GM21360 (cell line): ENCODE measurements around the gene CSPG5.

ENCODE experiments used
- ATAC-seq: cut with Tn5 transposase; IDR thresholded peaks from one replicate; pipeline ENCODE4 v1.9.1; 2021; ENCODE audit warnings: mild to moderate bottlenecking, moderate library complexity; ENCODE audit not compliant: unreplicated experiment

CSPG5 gene, protein sequence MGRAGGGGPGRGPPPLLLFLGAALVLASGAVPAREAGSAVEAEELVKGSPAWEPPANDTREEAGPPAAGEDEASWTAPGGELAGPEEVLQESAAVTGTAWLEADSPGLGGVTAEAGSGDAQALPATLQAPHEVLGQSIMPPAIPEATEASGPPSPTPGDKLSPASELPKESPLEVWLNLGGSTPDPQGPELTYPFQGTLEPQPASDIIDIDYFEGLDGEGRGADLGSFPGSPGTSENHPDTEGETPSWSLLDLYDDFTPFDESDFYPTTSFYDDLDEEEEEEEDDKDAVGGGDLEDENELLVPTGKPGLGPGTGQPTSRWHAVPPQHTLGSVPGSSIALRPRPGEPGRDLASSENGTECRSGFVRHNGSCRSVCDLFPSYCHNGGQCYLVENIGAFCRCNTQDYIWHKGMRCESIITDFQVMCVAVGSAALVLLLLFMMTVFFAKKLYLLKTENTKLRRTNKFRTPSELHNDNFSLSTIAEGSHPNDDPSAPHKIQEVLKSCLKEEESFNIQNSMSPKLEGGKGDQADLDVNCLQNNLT

GRCh38 chr3:47578691-47579632 is at the start of gene CSPG5:
CSPG5 (minus strand) TSS chr3:47578865; CDS start chr3:47578693, 172 bp downstream.
- ATAC-seq, result no peak

DNA sequence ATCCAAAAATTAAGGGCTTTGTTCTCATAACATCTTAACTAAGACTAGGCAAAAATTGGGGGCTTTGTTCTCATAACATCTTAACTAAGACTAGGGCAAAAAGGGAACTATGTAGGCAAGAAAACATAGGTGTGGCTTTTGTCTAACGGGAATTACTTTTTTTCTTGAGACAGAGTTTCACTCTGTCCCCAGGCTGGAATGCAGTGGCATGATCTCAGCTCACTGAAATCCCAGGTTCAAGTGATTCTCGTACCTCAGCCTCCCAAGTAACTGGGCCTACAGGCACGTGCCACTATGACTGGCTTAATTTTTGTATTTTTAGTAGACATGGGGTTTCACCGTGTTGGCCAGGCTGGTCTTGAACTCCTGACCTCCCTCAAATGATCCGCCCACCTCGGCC is 49.8 kb upstream of the CSPG5 start:
- ATAC-seq, result no peak

- no peak for ATAC-seq
Measured at GRCh38 chr3:47622671-47623461, 44.2 kb upstream of the CSPG5 start.

- no peak for ATAC-seq
Measured at GRCh38 chr3:47617086-47618010, 38.7 kb upstream of the CSPG5 start.

GRCh38 chr3:47614788-47615187 is 36.1 kb upstream of the CSPG5 start:
- no peak for ATAC-seq

- no peak for ATAC-seq
Measured at GRCh38 chr3:47613722-47614121, 35.1 kb upstream of the CSPG5 start.

DNA sequence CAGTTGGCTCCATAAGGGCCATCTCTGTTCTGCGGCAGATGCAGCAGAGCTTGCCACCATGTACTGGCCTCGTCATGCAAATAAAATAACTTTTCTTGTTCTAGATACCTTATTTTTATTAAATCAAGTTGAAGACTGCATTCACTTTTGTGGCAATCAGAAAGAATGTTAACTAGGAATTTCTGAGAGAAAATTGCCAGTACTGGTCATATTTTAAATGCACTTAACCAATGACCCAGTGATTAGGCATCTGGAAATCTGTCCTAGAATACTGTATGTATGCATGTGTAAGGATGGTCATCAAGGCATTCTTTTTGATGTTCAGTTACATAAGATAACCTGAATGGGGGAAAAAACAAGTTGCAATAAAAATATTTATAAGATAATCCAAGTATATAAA is 34.2 kb upstream of the CSPG5 start:
- ATAC-seq, result no peak

GRCh38 chr3:47612178-47612577 is 33.5 kb upstream of the CSPG5 start:
- no peak for ATAC-seq

- ATAC-seq, result no peak
Measured at GRCh38 chr3:47611576-47611975, 32.9 kb upstream of the CSPG5 start.

DNA sequence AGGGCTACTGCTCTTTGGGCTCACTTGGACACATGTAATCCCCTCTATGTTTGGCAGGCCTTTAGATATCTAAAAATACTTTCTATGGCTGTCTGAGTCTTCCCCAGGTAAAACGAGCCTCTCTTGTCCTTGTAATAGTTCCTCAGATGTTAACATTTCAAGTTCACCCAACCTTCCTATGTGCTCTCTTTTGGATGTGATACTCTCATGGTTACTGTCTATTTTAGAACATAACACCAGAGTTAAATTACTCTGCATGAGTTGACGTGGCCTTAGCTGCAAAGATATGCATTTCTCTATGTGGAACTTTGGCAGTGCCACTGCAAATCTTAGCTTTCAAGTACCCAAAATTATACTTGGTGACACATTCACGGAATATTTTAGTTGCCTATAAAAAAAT is 31.9 kb upstream of the CSPG5 start:
- ATAC-seq, result no peak

DNA sequence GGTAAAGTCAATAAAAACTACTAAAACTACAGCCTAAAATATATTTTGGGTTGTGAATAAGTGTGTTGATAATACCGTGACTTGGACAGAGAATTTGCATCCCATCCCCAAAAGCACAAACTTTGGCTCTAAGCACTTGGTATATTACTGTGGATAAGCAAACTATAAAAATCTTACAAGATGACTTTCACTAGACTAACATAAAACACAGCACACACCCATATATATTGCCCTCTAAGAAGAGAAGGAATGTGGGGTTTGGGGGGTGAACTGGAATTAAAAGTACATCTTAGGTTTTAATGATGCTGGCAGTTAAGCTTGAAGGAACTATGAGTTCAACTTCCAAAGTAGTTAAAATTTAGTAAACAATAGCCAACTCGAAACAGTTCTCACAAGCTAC is 28.7 kb upstream of the CSPG5 start:
- no peak for ATAC-seq

- no peak for ATAC-seq
Measured at GRCh38 chr3:47606165-47606564, 27.5 kb upstream of the CSPG5 start.

DNA sequence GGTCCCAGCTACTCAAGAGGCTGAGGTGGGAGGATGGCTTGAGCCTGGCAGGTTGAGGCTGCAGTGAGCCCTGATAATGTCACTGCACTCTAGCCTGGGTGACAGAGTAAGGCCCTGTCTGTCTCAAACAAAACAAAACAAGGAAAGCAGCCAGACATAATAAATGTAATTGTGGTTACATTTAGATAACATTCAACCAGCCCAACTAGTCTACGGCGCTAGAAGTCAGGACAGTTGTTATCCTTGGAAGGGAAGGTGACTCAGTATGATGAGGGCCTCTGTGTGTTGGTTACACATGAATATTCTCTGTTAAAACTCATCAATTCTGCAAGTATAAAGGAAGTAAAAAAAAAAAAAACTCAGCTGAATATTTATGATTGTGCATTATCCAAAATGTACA is 27.0 kb upstream of the CSPG5 start:
- ATAC-seq, result no peak

- no peak for ATAC-seq
Measured at GRCh38 chr3:47604145-47604544, 25.5 kb upstream of the CSPG5 start.

DNA sequence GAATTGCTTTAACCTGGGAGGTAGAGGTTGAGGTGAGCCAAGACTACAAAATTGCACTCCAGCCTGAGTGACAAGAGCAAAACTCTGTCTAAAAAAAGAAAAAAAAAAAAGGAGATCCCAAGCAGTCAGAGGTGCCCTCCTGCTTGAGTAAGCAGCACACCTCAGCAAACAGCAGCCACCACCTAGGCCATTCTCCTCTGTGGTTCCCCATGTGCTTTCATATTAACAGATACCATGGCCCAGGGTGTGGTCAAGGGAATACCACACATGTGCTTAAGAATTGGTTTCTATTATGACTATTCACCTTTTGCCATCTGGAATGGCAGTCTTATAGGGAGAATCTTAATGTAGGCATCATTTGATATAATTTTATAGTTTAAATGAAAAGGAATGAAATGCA is 24.7 kb upstream of the CSPG5 start:
- ATAC-seq, result no peak

GRCh38 chr3:47601281-47601680 is 22.6 kb upstream of the CSPG5 start:
- ATAC-seq, result no peak

DNA sequence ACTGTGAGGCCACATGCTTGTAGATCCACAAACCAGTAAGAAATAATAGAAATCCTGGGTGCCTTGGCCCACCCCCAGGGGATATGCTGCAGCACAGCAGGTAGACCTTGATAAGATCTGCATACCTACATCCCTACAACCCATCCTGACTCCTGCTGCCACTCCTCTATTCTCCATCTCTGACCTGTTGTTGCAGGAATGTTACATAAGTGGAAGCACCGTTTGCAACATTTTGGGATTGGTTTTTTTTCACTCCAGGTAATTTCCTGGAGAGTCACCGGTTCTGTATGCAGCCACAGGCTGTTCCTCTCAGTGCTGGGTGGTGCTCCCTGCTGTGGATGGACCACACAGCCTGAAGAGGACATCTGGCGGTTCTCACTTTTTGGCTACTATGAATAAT is 16.1 kb upstream of the CSPG5 start:
- no peak for ATAC-seq

DNA sequence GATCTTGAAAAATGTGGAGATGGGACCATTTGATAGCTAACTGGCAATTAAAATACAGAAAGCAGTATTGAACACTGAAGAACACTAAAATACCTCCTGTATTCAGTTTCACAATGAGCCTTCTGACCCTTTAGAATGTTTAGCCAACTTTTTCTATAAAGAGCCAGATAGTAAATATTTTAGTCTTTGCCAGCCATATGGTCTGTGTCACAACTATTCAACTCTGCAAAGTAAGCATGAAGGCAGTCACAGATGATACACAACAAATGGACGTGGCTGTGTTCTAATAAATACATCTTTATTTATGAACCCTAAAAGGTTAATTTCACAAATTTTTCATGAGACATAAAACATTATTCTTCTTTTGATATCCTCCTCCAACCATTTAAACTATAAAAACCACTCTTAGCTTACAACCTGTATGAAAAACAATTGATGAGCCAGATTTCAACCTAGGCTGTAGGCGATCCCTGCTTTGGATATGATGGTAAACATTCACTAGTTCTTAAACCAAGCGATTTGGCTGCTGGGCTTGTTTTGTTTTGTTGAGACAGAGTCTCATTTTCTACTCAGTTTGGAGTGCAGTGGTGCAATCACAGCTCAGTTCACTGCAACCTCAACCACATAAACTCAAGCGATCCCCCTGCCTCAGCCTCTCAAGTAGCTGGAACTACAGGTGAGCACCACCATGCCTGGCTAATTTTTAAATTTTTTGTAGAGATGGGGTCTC is 13.6 kb upstream of the CSPG5 start:
- ATAC-seq, result no peak

DNA sequence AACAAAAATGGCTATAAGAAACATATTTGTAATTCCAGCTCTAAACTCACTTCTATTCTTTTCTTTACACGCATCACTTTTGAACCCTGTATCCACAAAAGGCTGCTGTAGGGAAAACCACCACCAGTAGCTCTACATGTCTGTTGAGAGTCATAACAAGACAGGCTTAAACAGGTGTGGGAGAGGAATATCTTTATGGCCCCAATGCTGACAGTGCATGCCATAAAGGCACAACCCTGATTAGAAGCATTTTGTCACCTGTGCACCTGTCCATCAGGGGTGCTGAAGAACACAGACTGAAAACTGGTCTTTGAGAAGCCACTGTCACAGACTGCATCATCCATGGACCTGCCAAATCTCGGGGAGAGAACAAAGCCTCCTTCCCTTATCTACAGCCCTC is 11.6 kb upstream of the CSPG5 start:
- no peak for ATAC-seq
